Inferior parietal cortex (tissue), 1 donor: ENCODE data around the gene COMMD8.
"Not testable (repeated sequence)": the region's sequence is repeated elsewhere in the genome, so short reads cannot be mapped to it uniquely, and the experiment has no call there.

Source experiments
- DNase-seq: peaks from one replicate; pipeline ENCODE4 v3.0.0-alpha.2; 2016; ENCODE audit errors: extremely low spot score

COMMD8 gene

GRCh38 chr4:47463235-47463956, at the start of gene COMMD8:
TSS of gene COMMD8 (minus strand) at chr4:47463702. CDS start at chr4:47463651, 51 bp downstream.
- DNase-seq: peak; percentile 99

- no peak for DNase-seq
These were observed 47.1 kb upstream of the COMMD8 start for GRCh38 chr4:47510506-47511143.

GRCh38 chr4:47505666-47506065, 42.2 kb upstream of the COMMD8 start:
- DNase-seq: no peak

- no peak for DNase-seq
These were observed 41.6 kb upstream of the COMMD8 start for GRCh38 chr4:47505147-47505546.

GRCh38 chr4:47500776-47501175, 37.3 kb upstream of the COMMD8 start:
- DNase-seq: no peak

GRCh38 chr4:47499700-47500099, 36.2 kb upstream of the COMMD8 start:
- DNase-seq: no peak

GRCh38 chr4:47498899-47499298, 35.4 kb upstream of the COMMD8 start:
- DNase-seq: no peak

GRCh38 chr4:47494124-47494430, 30.6 kb upstream of the COMMD8 start:
- no peak for DNase-seq

GRCh38 chr4:47493238-47494123, 30.0 kb upstream of the COMMD8 start:
- no peak for DNase-seq

- no peak for DNase-seq
These were observed 27.0 kb upstream of the COMMD8 start for GRCh38 chr4:47490550-47490949.

- DNase-seq: no peak
These were observed 25.2 kb upstream of the COMMD8 start for GRCh38 chr4:47488706-47489105.

GRCh38 chr4:47486727-47487126, 23.2 kb upstream of the COMMD8 start:
- not testable (repeated sequence) for DNase-seq

- DNase-seq: peak; percentile 42
These were observed 22.8 kb upstream of the COMMD8 start for GRCh38 chr4:47486231-47486673.

GRCh38 chr4:47485768-47486167, 22.3 kb upstream of the COMMD8 start:
- DNase-seq: peak; percentile 39

GRCh38 chr4:47485047-47485692, 21.7 kb upstream of the COMMD8 start, which contains the start of gene ATP10D:
TSS of gene ATP10D (plus strand) at chr4:47485275. CDS start at chr4:47512541, 27,266 bp downstream.
- DNase-seq: peak; percentile 88

GRCh38 chr4:47484168-47484567, 20.7 kb upstream of the COMMD8 start:
- no peak for DNase-seq

- no peak for DNase-seq
These were observed 20.2 kb upstream of the COMMD8 start for GRCh38 chr4:47483745-47484144.

GRCh38 chr4:47482326-47482725, 18.8 kb upstream of the COMMD8 start:
- DNase-seq: no peak

- DNase-seq: no peak
These were observed 15.3 kb upstream of the COMMD8 start for GRCh38 chr4:47478804-47479203.

- no peak for DNase-seq
These were observed 11.9 kb upstream of the COMMD8 start for GRCh38 chr4:47475411-47475810.

- no peak for DNase-seq
These were observed 11.3 kb upstream of the COMMD8 start for GRCh38 chr4:47474799-47475198.
